Measurements from ENCODE around the gene UNC5CL.

The UNC5CL gene, protein sequence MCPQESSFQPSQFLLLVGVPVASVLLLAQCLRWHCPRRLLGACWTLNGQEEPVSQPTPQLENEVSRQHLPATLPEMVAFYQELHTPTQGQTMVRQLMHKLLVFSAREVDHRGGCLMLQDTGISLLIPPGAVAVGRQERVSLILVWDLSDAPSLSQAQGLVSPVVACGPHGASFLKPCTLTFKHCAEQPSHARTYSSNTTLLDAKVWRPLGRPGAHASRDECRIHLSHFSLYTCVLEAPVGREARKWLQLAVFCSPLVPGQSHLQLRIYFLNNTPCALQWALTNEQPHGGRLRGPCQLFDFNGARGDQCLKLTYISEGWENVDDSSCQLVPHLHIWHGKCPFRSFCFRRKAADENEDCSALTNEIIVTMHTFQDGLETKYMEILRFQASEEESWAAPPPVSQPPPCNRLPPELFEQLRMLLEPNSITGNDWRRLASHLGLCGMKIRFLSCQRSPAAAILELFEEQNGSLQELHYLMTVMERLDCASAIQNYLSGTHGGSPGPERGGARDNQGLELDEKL

DNA sequence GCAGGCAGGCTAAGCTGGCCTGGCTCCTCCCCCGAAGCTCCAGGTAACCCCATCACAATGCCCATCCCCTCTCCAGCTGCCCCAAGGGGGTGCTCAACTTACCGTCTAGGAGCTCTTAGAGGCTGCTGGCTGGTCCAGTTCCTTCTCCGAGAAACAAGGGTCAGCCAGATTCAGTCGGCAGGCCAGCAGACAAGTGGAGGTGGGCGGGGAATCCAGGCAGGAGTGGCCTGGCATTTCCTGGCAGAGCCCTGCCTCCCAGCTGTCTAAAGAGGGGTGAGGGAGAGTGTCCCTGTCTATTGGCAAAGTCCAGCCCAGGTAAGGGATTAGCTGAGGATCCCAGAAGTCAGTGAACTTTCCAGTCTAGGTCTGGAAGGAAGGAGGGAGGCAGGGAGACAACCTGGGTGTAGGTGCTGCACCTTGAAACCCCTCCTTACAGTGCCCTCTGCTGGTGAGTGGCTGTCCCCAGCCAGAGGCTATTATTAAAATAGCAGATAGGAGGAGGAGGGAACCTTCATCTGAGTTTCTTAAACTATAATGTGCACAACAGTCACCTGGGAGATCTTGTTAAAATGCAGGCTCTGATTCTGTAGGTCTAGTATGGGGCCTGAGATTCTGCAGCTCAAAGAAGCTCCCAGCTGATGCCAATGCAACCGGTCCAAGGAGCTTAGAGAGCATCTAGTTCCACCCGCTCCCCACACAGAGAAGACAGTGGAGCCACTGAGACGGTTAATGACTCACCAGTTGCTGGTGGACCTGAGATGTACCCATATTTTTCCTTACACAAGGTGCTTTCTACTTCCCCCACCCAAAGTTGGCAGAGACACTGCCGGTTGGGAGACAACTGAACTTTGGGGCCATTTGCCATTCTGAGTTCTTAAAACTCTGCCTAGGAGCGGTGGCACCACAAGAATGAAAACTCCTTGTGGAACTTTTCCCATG lies at the start of gene UNC5CL:
UNC5CL (minus strand) TSS at position 162 of the 939 bp plus-strand sequence. CDS start 4,147 bp downstream, outside the sequence.
- DNase-seq (ENCODE audit: low spot score), result peak; percentile 71

GRCh38 chr6:41088451-41088850 lies 49.4 kb upstream of the UNC5CL start:
- no peak for DNase-seq (ENCODE audit: low spot score)

DNA sequence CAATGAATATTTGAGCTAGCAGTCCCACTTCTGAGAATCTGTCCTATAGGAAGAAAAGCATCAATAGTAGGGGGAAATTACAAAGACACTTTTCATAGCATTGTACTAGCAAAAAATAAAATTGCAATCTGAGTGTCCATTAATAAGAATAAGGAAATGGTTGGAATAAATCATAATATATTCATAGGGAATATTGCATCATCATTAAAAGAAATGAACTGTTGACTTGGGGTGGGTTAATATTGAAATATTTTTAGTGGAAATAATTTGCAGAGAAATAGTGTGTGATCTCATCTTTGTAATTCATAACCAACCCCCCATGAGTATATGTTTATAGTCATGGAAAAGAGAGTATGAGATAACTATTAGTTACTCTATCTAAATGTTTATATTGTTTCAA lies 46.2 kb upstream of the UNC5CL start:
- no peak for DNase-seq (ENCODE audit: low spot score)

GRCh38 chr6:41083072-41083471 lies 44.1 kb upstream of the UNC5CL start:
- DNase-seq (ENCODE audit: low spot score), result no peak

- DNase-seq (ENCODE audit: low spot score), result no peak
These were observed 41.6 kb upstream of the UNC5CL start for GRCh38 chr6:41080621-41081020.

GRCh38 chr6:41079080-41079479 lies 40.1 kb upstream of the UNC5CL start:
- DNase-seq (ENCODE audit: low spot score), result no peak

DNA sequence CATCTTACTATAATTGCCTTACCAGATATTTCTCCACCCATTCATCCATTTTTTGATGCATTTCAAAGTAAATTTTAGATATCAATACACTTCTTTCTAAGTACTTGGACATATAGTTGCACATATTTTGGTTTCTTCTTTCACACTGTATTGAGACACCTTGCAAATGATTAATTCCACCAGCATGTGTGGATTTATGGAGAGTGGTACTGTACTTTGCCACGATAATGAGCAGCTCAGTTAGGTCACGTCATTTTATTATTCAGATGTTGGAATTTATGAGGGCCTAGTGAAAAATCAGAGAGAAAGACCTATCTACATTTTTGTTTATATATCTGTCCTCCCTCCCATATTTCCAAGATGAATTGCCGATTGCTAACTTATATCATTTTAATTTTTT lies 39.1 kb upstream of the UNC5CL start:
- DNase-seq (ENCODE audit: low spot score), result no peak

DNA sequence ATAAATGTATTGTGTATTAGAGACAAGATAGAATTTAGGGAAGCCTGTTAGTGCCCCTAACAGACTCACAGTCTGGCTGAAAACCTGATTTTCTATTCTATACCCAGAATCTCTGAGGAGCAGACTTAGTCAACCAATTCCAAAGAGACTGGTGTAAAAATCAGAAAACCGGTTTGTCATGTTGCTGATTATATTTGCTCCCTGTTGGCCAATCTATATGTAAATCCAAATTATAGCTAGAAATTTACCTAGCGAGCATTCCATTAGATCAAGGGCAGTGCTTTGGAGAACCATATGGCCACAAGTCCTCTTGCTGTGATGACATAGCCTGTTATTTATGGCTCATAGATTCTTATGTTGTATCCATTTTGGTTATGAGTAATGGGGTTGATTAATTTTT lies 38.5 kb upstream of the UNC5CL start:
- DNase-seq (ENCODE audit: low spot score), result no peak

DNA sequence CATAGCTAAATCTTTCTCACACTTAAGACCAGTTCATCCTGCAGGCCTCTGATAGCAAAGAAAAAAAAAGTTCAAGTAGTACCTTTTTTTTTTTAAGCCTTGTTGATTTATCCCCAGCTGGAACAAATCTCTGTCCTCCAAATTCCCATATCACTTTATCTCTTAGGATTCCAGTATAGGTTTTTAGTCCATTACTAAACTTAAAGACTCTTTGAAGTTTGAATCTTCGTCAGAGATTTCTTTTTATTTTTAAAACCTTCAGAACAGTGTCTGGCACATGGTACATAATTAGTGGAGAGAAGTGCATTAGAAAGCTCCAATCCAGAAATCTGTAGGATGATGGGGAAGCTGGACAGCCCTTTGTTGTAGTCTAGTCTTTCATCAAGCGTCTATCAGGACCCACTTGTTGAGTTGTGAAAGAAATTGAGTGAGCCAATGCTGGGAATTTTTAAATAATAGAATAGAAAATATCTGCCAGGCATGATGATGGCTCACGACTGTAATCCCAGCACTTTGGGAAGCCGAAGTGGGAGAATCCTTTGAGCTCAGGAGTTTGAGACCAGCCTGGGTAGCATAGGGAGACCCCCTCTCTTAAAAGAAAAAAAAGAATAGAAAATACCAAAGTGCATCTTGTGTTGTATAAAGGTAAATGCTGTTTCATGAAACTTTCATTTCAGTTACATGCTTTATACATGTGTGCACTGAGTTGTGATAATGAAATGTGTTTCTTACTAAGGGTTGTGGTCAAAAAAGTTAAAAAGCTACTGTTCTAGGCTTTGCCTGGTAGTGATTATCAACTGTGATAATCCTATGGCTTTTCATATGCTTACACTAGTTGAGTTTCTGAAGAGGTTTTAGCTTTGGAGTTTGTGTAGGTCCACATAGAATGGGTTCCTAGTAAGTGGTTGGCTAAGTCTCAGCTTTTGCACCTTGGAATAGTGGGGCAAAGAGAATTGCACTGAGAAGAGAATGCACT lies 36.9 kb upstream of the UNC5CL start:
- no peak for DNase-seq (ENCODE audit: low spot score)

- DNase-seq (ENCODE audit: low spot score), result no peak
These were observed 35.8 kb upstream of the UNC5CL start for GRCh38 chr6:41074692-41075436.

GRCh38 chr6:41073968-41074691 lies 35.1 kb upstream of the UNC5CL start:
- DNase-seq (ENCODE audit: low spot score), result no peak

GRCh38 chr6:41073203-41073967 lies 34.4 kb upstream of the UNC5CL start:
- DNase-seq (ENCODE audit: low spot score), result peak; percentile 58

DNA sequence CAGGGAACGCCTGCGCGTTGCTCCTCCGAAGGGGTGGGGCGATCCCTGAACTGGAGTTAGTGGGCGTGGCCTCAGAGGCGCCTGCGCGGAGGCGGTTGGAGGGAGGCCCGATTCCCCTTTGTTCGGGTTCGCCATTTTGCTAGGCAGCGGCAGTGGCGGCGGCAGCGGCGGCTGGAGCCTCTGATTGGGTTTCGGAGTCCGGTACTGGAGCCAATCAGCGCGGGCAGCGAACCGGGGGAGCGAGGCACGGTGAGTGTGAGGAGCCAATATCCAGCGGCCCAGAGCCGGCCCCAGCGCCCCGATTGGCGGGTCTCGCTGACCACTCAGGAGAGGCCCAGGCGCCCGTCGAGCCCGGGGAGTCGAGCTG lies 33.8 kb upstream of the UNC5CL start, which contains the start of gene NFYA:
NFYA (plus strand) TSS at position 139 of the 367 bp plus-strand sequence. CDS start 6,116 bp downstream, outside the sequence.
- DNase-seq (ENCODE audit: low spot score), result peak; percentile 86

- DNase-seq (ENCODE audit: low spot score), result peak; percentile 82
These were observed 33.2 kb upstream of the UNC5CL start, which contains the start of gene OARD1 for GRCh38 chr6:41071923-41072835. Gene OARD1, minus strand, starts transcription at chr6:41072356. Its CDS starts 722 bp downstream, at chr6:41071634.

DNA sequence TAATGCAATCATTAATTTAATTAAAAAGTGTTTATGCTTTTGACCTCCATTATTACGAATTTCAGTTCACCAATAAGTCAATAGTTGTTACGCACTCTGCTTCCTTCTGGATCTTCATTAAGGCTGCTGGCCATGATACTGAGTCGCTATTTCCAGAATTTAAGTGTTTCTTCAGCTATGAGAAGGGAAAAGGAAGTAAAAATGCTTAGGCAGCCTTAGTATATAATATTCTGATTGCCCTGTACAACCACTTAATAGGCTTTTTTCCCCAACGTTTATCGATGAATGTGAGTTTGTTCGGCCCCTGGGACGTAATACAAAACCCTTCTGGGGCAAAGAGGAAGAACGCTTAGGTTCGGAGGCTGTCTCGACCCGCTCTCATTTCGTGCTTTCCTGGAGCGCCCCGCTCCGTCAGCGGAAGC lies 32.5 kb upstream of the UNC5CL start:
- DNase-seq (ENCODE audit: low spot score), result no peak

GRCh38 chr6:41066867-41067304 lies 27.9 kb upstream of the UNC5CL start:
- no peak for DNase-seq (ENCODE audit: low spot score)

DNA sequence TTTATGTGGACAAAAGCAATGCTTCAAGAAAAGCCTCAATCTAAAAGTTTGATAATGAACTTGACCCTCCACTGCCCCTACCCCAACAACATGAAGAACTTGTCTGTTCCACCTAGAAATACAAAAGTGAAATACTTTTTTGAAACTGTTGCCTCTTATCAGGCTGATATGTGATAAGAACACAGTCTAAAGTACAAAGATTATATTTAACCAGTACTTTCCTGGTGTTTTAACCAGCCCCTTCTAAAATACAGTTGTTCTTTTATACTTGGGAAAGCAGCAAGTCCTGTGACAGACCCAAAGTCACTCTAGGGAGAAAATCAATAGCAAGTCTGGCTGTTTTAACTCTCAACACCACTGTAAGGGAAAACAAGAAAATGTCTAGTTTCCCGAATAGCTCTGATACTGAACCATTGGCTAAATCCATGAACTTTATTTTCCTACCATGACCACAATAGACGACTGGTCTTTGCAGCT lies 26.6 kb upstream of the UNC5CL start:
- DNase-seq (ENCODE audit: low spot score), result no peak

GRCh38 chr6:41064841-41065240 lies 25.8 kb upstream of the UNC5CL start:
- no peak for DNase-seq (ENCODE audit: low spot score)
